HG03060 (cell line): ENCODE results near the gene SLC25A30.

Experiments used
- ATAC-seq: cut with Tn5 transposase; IDR thresholded peaks from one replicate; pipeline ENCODE4 v1.9.1; 2021; ENCODE audit warnings: low read depth, moderate number of reproducible peaks; ENCODE audit not compliant: unreplicated experiment

SLC25A30 gene, protein sequence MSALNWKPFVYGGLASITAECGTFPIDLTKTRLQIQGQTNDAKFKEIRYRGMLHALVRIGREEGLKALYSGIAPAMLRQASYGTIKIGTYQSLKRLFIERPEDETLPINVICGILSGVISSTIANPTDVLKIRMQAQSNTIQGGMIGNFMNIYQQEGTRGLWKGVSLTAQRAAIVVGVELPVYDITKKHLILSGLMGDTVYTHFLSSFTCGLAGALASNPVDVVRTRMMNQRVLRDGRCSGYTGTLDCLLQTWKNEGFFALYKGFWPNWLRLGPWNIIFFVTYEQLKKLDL

GRCh38 chr13:45417790-45418534, at the start of gene SLC25A30:
TSS of gene SLC25A30 (minus strand) at chr13:45418373. CDS start at chr13:45411425, 6,948 bp downstream.
- peak; percentile 58 for ATAC-seq

GRCh38 chr13:45466359-45466758, 48.2 kb upstream of the SLC25A30 start:
- no peak for ATAC-seq

GRCh38 chr13:45464687-45465453, 46.7 kb upstream of the SLC25A30 start, which contains the start of gene COG3:
TSS of gene COG3 (plus strand) at chr13:45464939. CDS start at chr13:45465037, 98 bp downstream.
- peak; percentile 92 for ATAC-seq

DNA sequence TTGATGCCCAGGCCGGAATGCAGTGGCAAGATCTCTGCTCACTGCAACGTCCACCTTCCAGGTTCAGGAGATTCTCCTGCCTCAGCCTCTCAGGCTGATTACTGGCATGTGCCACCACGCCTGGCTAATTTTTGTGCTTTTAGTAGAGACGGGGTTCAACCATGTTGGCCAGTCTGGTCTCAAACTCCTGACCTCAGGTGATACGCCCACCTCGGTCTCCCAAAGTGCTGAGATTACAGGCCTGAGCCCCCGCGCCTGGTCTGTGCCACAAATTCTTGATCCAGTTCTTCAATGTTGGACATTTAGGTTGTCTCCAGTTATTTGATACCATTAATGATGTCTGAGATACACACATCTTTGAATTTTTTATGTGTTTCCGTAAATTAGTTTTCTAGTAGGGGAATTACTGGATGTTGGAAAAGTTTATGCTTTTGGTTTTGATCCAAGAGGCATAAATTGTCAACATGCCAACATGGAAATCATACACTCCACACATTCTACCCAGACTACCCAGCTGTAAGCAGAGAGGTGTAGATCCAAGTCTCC, 46.0 kb upstream of the SLC25A30 start:
- no peak for ATAC-seq

- ATAC-seq: no peak
These were observed 38.2 kb upstream of the SLC25A30 start for GRCh38 chr13:45456196-45456972.

GRCh38 chr13:45454204-45454603, 36.0 kb upstream of the SLC25A30 start:
- ATAC-seq: no peak

DNA sequence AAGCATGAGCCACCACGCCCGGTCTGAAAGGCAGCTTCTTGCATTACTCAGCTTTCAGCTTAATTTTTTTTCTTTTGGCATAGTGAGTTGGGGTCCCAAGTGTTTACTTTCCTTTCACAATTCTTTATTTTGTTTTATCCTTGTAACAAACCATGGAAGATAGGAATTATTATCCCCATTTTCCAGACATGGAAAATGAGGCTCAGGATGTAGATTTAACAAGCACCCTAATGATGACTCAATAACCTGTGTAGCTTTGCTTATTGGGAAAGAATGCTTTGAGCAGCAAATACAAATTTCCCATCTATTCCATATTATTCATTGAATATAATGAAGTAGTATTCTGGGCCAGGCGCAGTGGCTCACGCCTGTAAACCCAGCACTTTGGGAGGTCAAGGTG, 33.1 kb upstream of the SLC25A30 start:
- ATAC-seq: no peak

DNA sequence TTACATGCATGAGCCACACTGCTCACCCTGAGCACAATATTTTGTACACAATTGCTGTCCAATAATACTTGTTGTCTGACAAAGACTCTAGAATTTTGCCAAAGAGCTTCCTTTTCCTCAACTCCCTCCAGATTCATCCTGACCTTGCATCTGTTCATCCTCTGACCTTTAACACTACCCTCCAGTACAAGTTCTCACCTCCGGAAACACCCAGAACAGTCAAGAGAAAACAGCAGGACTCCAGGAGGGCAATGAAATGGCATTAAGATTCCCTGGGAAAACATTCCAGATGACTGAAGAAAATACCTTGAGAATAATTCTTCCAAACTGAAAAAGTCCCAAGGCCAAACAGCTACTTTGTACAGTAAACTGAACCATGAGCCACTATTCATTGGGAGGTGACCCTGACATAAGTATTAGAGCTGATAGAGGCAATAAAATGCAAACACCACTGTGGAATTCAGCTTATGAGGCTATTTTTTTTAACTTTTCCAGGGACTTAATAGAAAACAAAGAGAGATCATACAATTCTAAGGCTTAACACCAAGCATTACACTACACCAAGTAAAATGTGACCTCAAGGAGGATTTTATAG, 30.9 kb upstream of the SLC25A30 start:
- no peak for ATAC-seq

DNA sequence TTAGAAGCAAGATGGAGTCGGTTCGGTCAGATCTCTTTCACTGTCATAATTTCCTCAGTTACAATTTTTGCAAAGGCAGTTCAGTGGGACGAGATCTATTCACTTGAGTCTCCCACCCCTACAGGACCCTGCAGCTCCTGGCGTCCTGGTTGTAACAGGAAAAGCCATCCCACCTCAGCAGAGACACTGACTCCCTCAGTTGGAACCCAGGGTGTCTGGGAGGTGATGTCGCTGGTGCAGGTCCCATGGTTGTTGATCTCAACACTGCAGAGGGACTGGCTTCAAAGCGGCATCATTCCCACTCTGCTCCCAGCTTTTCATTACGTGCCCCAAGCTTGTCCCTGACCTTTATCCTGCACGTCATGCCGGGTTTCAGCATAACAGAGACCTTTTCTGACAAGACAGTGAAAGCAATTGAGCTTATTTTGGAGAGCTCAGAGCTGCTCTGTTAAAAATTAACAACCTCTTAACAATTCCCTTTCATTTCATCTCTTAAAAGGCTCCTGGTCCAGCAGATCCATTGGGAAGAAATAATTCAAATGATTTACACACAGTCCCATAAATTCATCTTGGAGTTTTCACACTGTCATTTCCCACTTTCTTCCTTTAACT, 29.0 kb upstream of the SLC25A30 start:
- ATAC-seq: no peak

DNA sequence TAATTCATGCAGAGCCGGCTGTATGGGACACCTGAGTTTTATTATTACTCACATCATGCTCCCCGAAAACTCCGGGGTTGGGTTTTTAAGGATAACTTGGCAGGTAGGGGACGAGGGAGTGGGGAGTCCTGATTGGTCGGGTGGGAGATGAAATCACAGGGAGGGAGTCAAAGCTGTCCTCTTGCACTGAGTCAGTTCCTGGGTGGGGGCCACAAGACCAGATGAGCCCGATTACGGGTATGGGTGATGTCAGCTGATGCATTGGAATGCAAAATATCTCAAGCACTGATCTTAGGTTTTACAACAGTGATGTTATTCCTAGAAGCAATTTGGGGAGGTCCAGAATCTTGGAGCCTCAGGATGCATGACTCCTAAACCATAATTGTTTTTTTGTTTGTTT, 28.0 kb upstream of the SLC25A30 start:
- ATAC-seq: no peak

DNA sequence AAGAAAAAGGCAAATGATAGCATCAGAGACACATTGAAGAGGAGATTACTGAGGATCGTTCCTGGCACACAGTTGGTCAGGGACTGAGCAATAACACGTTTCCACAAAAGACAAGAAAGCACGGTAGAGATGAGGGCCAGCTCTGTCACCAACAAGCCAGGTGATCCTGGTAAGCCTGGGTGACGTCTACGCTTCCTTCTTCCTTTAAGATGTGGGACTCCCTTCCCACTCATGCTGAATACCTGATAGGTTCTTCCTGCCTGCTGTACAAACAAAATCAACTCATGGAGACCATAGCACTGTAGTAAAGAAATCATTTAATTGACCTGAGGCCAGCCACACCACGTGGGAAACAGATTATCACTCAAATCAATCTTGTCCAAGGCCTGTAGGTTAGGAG, 26.9 kb upstream of the SLC25A30 start:
- ATAC-seq: no peak

DNA sequence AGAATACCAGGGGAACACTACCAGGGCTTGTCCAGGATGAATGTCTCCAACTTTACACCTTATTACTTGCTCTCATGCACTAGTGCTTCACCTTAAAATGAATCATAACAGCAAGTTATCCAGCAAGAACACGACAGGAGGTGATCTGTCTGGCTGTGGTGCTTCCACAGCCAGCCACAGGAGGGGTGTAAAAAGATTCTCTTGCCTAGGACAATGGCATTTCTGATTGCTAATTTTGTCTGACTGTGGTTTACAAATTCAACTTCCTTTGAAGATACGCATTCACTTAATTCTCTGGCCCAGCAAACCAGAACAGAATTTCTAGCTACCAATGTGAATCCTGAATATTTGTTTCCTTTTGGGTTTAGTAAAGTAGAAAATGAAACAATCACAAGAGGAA, 23.5 kb upstream of the SLC25A30 start:
- no peak for ATAC-seq

DNA sequence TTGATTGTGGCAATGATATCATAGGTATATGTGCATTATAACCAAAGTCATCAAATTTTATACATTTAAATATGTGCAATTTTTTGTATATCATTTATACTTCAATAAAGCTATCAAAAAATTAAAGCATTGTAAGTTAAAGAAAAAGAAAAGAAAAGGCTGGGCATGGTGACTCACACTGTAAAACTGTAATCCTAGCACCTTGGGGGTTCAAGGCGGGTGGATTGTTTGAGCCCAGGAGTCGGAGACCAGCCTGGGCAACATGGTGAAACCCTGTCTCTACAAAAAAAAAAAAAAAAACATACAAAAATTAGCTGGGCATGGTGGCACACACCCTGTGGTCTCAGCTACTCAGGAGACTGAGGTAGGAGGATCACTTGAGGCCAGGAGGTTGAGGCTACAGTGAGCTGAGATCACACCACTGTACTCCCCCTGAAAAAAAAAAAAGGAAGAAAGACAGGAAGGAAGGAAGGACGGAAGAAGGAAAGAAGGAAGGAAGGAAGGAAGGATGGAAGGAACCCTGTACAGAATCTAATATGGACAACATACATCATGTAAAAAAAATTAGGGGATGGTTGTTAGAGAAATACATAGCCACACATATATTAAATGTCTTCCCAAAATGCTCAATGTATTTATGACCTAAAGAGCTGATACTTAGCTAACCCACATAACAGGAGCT, 21.7 kb upstream of the SLC25A30 start:
- ATAC-seq: no peak

DNA sequence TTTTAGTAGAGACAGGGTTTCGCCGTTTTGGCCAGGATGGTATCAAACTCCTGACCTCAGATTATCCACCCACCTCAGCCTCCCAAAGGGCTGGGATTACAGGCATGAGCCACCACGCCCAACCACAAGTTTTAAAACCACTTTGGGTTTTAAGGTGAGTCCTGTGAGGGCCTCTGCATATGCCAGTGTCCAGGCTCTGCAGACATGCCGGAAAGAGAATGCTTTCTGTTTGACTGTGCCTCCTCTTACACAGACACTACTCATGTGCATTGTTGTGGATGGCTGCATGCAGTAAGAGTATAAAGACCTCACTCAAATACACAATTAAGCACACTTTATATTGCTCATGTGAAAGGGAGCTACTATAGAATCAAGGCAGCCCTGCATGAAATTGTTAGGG, 20.8 kb upstream of the SLC25A30 start:
- no peak for ATAC-seq

DNA sequence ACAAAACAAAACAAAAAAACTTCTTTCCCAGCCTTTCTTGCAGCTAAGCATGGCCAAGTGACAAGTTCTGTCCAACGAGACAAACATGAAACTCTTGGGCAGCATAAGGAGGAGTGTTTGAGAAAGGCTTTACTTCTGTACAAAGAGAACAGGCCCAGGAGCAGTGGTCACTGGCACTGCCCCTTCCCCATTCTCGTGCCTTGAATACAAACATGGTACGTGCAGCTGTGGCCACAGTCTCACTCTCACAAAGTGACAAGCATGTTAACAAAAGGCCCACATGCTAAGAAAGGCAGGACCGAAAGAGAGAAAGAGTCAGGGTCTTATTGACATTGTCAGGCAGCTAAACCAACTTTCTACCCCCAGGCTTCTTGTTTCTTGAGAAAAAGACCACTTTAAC, 19.8 kb upstream of the SLC25A30 start:
- no peak for ATAC-seq

DNA sequence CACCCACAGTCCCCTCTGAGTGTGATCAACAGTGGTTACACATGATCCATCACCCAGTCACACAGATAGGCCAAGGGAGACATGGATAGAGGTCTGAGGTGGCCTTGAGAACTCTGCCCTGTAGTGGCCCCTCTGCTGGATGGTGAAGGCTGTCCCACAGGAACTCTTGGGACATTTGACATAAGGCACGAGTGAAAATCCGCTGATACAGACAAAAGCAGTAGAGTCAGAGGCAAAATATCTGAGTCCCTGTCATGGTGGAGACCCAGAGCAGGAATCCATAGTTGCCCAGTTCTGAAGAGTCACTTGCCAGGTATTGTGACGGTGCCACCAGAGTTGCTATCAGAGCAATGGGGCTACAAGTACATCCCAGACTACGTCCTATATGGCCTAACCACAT, 18.8 kb upstream of the SLC25A30 start:
- no peak for ATAC-seq

GRCh38 chr13:45436332-45436731, 18.2 kb upstream of the SLC25A30 start:
- ATAC-seq: no peak

GRCh38 chr13:45434556-45435371, 16.6 kb upstream of the SLC25A30 start:
- no peak for ATAC-seq
